HepG2 (cell line): ENCODE results near the gene PMEL. TPM values are rescaled to one million over a fixed set of nuclear protein-coding genes. Genes with fewer than 3 reads are reported as not detected.
A peak's percentile ranks its signal among the peaks of the same experiment; 100 is the strongest.

Source experiments
- ATF1 ChIP-seq: IDR thresholded peaks from 2 replicates; pipeline ENCODE4 v1.6.1; 2016; ENCODE audit warnings: mild to moderate bottlenecking, control low read depth
- ELF1 ChIP-seq: sonication (generic); formaldehyde crosslinking; IDR thresholded peaks from 2 replicates; pipeline ENCODE4 v1.4.0; 2020; ENCODE audit warnings: missing genetic modification reagents
- GMEB1 ChIP-seq: sonication (generic); formaldehyde crosslinking; IDR thresholded peaks from 2 replicates; pipeline ENCODE4 v1.5.1; 2020; ENCODE audit warnings: missing genetic modification reagents, mild to moderate bottlenecking, borderline replicate concordance
- KDM5B ChIP-seq: sonication (generic); formaldehyde crosslinking; IDR thresholded peaks from 2 replicates; pipeline ENCODE4 v1.4.0; 2020; ENCODE audit warnings: missing genetic modification reagents, mild to moderate bottlenecking, borderline replicate concordance
- KLF11 ChIP-seq: IDR thresholded peaks from 2 replicates; pipeline ENCODE4 v1.6.1; 2016; ENCODE audit warnings: missing compliant biosample characterization
- MAZ ChIP-seq, 2 experiments: sonication (generic) in 1 of 2; formaldehyde crosslinking in 1 of 2; IDR thresholded peaks; 2 replicates each; pipeline versions ENCODE4 v1.5.0 to v1.6.1; 2012 to 2020; ENCODE audit warnings: low read depth in 2 of 2, mild to moderate bottlenecking in 2 of 2, borderline replicate concordance in 1 of 2, improper control_type of control experiment in 1 of 2, low read length in 1 of 2, missing genetic modification reagents in 1 of 2, moderate library complexity in 1 of 2
- MYPOP ChIP-seq: sonication (generic); formaldehyde crosslinking; IDR thresholded peaks from 2 replicates; pipeline ENCODE4 v1.8.1; 2023; ENCODE audit warnings: mild to moderate bottlenecking, moderate library complexity, missing genetic modification reagents
- NFYB ChIP-seq: sonication (generic); formaldehyde crosslinking; IDR thresholded peaks from 2 replicates; pipeline ENCODE4 v1.4.0; 2020; ENCODE audit warnings: missing genetic modification reagents
- NR2F2 ChIP-seq: IDR thresholded peaks from 2 replicates; pipeline ENCODE4 v1.6.1; 2012; ENCODE audit warnings: low read depth, inconsistent platforms, borderline replicate concordance
- POLR2AphosphoS5 ChIP-seq: IDR thresholded peaks from 2 replicates; pipeline ENCODE4 v1.6.1; 2012; ENCODE audit warnings: low read depth, low read length
- SRSF1 ChIP-seq: fragments of 200-400 bp; formaldehyde crosslinking; optimal IDR thresholded peaks from 2 replicates; pipeline ENCODE3; 2017; ENCODE audit warnings: mild to moderate bottlenecking, low read depth, low read length, moderate library complexity
- TFDP2 ChIP-seq: sonication (generic); formaldehyde crosslinking; IDR thresholded peaks from 2 replicates; pipeline ENCODE4 v1.4.0; 2020; ENCODE audit warnings: missing genetic modification reagents
- ZNF343 ChIP-seq: sonication (generic); formaldehyde crosslinking; IDR thresholded peaks from 2 replicates; pipeline ENCODE4 v1.4.0; 2020; ENCODE audit warnings: mild to moderate bottlenecking, missing genetic modification reagents
- ZNF563 ChIP-seq: sonication (generic); formaldehyde crosslinking; IDR thresholded peaks from 2 replicates; pipeline ENCODE4 v1.8.0; 2022; ENCODE audit warnings: mild to moderate bottlenecking, moderate library complexity, missing genetic modification reagents
- ZNF605 ChIP-seq: sonication (generic); formaldehyde crosslinking; IDR thresholded peaks from 2 replicates; pipeline ENCODE4 v1.8.0; 2022; ENCODE audit warnings: mild to moderate bottlenecking, missing genetic modification reagents
- ZNF740 ChIP-seq: sonication (generic); formaldehyde crosslinking; IDR thresholded peaks from 2 replicates; pipeline ENCODE4 v1.4.0; 2020; ENCODE audit warnings: missing genetic modification reagents
- ZNF772 ChIP-seq: sonication (generic); formaldehyde crosslinking; IDR thresholded peaks from 2 replicates; pipeline ENCODE4 v1.5.0; 2020; ENCODE audit warnings: mild to moderate bottlenecking, missing genetic modification reagents
- ZNF784 ChIP-seq: sonication (generic); formaldehyde crosslinking; IDR thresholded peaks from 2 replicates; pipeline ENCODE4 v1.5.1; 2020; ENCODE audit warnings: missing genetic modification reagents, mild to moderate bottlenecking, borderline replicate concordance
- ZSCAN31 ChIP-seq: sonication (generic); formaldehyde crosslinking; IDR thresholded peaks from 2 replicates; pipeline ENCODE4 v1.5.0; 2020; ENCODE audit warnings: low read depth, mild to moderate bottlenecking, missing genetic modification reagents
- polyA plus RNA-seq, 8 experiments: library from polyadenylated mRNA; depleted of rRNA in 3 of 8; stranded (reverse) in 7 of 8; unstranded in 1 of 8; fragments of >200 nt; fragmentation: Illumina TruSeq in 4 of 8; extraction: Trizol in 4 of 8; gene quantifications; 2 replicates each; pipeline versions ENCODE4 v1.2.1 to v1.2.3, GENCODE V29; 2011 to 2016; ENCODE audit warnings: low read depth in 4 of 8, missing spikeins in 1 of 8, mixed read lengths in 1 of 8; ENCODE audit not compliant: insufficient read depth in 1 of 8
- total RNA-seq, 5 experiments: library from RNA; depleted of rRNA; stranded (reverse); fragments of >200 nt; fragmentation: Illumina TruSeq; extraction: Trizol; gene quantifications; 2 replicates each; pipeline ENCODE4 v1.2.3, GENCODE V29; 2016; ENCODE audit warnings: low read depth in 1 of 5

Gene PMEL
- total and polyA plus RNA-seq, 2 of the 13 experiments (the other 11 are each of a cell fraction or from before 2014, with no cell fraction given): 0.49 to 3.3 TPM

GRCh38 chr12:55966408-55967281 is 803 bp upstream of the PMEL start, which contains the start of gene CDK2 (continued):
- TF ChIP-seq GMEB1 (CRISPR knock-in tag) (peak; percentile 24; the same call in 1 of the 2 replicates), MAZ (IDR thresholded peaks at IDR 0.05; ENCODE audit: borderline replicate concordance, low read depth, low read length) (no peak), MAZ (CRISPR knock-in tag; IDR thresholded peaks at IDR 0.05; ENCODE audit: low read depth) (peak; percentile 40; the same call in 1 of the 2 replicates), SRSF1 (peak; percentile 67), NFYB (peak; percentile 86), ELF1 (CRISPR knock-in tag) (peak; percentile 61; the same call in 1 of the 2 replicates), ZNF772 (CRISPR knock-in tag) (0 out of 2 replicates have a peak, but pooled peaks have one; percentile 2), ZNF563 (CRISPR knock-in tag) (0 out of 2 replicates have a peak, but pooled peaks have one; percentile 27), POLR2AphosphoS5 (peak; percentile 78), KLF11 (CRISPR knock-in tag) (0 out of 2 replicates have a peak, but pooled peaks have one; percentile 11), MYPOP (peak; percentile 56; the same call in 1 of the 2 replicates), ZSCAN31 (CRISPR knock-in tag) (no peak), TFDP2 (CRISPR knock-in tag) (peak; percentile 92), KDM5B (CRISPR knock-in tag) (peak; percentile 54; the same call in 1 of the 2 replicates), ATF1 (CRISPR knock-in tag) (peak; percentile 72), ZNF605 (CRISPR knock-in tag) (peak; percentile 62; the same call in 1 of the 2 replicates), ZNF784 (CRISPR knock-in tag) (peak; percentile 37; the same call in 1 of the 2 replicates), ZNF343 (peak; percentile 51; the same call in 1 of the 2 replicates), NR2F2 (no peak), ZNF740 (CRISPR knock-in tag) (peak; percentile 61; the same call in 1 of the 2 replicates)
